Brain microvascular endothelial cell (primary cell): ENCODE data around the gene ABCA2.

Experiments used
- DNase-seq: peaks from one replicate; pipeline ENCODE4 v3.0.0-alpha.2; 2020
- H3K27ac ChIP-seq: fragments of 250-450 bp; sonication (Bioruptor Pico); 2 replicates; pipeline ENCODE4 v1.5.1; 2020; ENCODE audit warnings: mild to moderate bottlenecking, moderate library complexity
- H3K27me3 ChIP-seq: fragments of 250-450 bp; sonication (Bioruptor Pico); replicated peaks from 2 replicates; pipeline ENCODE4 v1.5.1; 2020; ENCODE audit warnings: mild to moderate bottlenecking
- H3K36me3 ChIP-seq: fragments of 250-450 bp; sonication (Bioruptor Pico); replicated peaks from 2 replicates; pipeline ENCODE4 v1.5.1; 2020; ENCODE audit warnings: mild to moderate bottlenecking
- H3K4me3 ChIP-seq: 2 replicates; pipeline ENCODE4 v1.5.1; 2011; ENCODE audit warnings: low read depth, mild to moderate bottlenecking, control low read depth, low read length, moderate library complexity
- CTCF ChIP-seq: IDR thresholded peaks from 2 replicates; pipeline ENCODE4 v1.5.1; 2011; ENCODE audit warnings: low read depth, mild to moderate bottlenecking, moderate library complexity, low read length, control low read depth, inconsistent platforms; ENCODE audit errors: missing control alignments
- in situ Hi-C: cut with HindIII; loops from 2 replicates; pipeline ENCODE4 v1.10.0; 2017; ENCODE audit warnings: low sequenced_read_pairs, low pct_ligation_motif_present

The ABCA2 gene

GRCh38 chr9:137025517-137025966 lies 2.5 kb downstream of the ABCA2 start:
- Histone ChIP-seq H3K4me3 (no peak overlapping the region), H3K27ac (no peak overlapping the region), H3K27me3 (no peaks in the 10 kb centered on the region), H3K36me3 (no peaks in the 10 kb centered on the region)
- DNase-seq, result no peak
- TF ChIP-seq CTCF, result no peak
- in situ Hi-C loops, result loop anchor here (25.0 kb wide), 2 partner anchors 88 to 213 kb away; partner anchors contain the start of genes C8G, FBXW5 and RABL6

- Histone ChIP-seq H3K4me3 (no peak overlapping the region), H3K36me3 (peaks cover 2% of the 10 kb centered on the region), H3K27me3 (no peaks in the 10 kb centered on the region), H3K27ac (no peak overlapping the region)
- no peak for DNase-seq
- in situ Hi-C loops, result no loop called here
- TF ChIP-seq CTCF, result peak; percentile 9
Measured at GRCh38 chr9:137023583-137023991, 4.5 kb downstream of the ABCA2 start.

GRCh38 chr9:137023157-137023556 lies 4.9 kb downstream of the ABCA2 start:
- Histone ChIP-seq H3K36me3 (peaks cover 2% of the 10 kb centered on the region), H3K27ac (no peak overlapping the region), H3K27me3 (no peaks in the 10 kb centered on the region), H3K4me3 (no peak overlapping the region)
- DNase-seq, result no peak
- TF ChIP-seq CTCF, result no peak
- in situ Hi-C loops, result no loop called here

- Histone ChIP-seq H3K27ac (no peak overlapping the region), H3K36me3 (peaks cover 2% of the 10 kb centered on the region), H3K27me3 (no peaks in the 10 kb centered on the region), H3K4me3 (no peak overlapping the region)
- TF ChIP-seq CTCF, result no peak
- in situ Hi-C loops, result no loop called here
- no peak for DNase-seq
Measured at GRCh38 chr9:137022662-137023008, 5.4 kb downstream of the ABCA2 start.

- Histone ChIP-seq H3K36me3 (peaks cover 7% of the 10 kb centered on the region), H3K27ac (no peak overlapping the region), H3K4me3 (no peak overlapping the region), H3K27me3 (no peaks in the 10 kb centered on the region)
- peak; percentile 47 for DNase-seq
- in situ Hi-C loops, result no loop called here
- TF ChIP-seq CTCF, result no peak
Measured at GRCh38 chr9:137021979-137022661, 5.9 kb downstream of the ABCA2 start.

- H3K27ac ChIP-seq, result no peak overlapping the region
- in situ Hi-C loops, result no loop called here
- peaks cover 10% of the 10 kb centered on the region for H3K36me3 ChIP-seq
- no peak overlapping the region for H3K4me3 ChIP-seq
- no peak for TF ChIP-seq CTCF
- H3K27me3 ChIP-seq, result no peaks in the 10 kb centered on the region
- no peak for DNase-seq
Measured at GRCh38 chr9:137021568-137021978, 6.5 kb downstream of the ABCA2 start.
